Ishikawa (cell line): ENCODE measurements around the gene SOST.

Experiments
- CEBPB ChIP-seq: IDR thresholded peaks from 2 replicates; pipeline ENCODE4 v1.6.1; 2012
- CREB1 ChIP-seq: IDR thresholded peaks from 2 replicates; pipeline ENCODE4 v1.6.1; 2012; ENCODE audit warnings: low read depth
- EGR1 ChIP-seq: IDR thresholded peaks from 2 replicates; pipeline ENCODE4 v1.6.1; 2012
- EP300 ChIP-seq: IDR thresholded peaks from 2 replicates; pipeline ENCODE4 v1.6.1; 2012; ENCODE audit warnings: borderline replicate concordance
- FOXM1 ChIP-seq: IDR thresholded peaks from 2 replicates; pipeline ENCODE4 v1.6.1; 2012; ENCODE audit warnings: low read depth, borderline replicate concordance
- MAX ChIP-seq: IDR thresholded peaks from 2 replicates; pipeline ENCODE4 v1.6.1; 2012
- NFIC ChIP-seq: IDR thresholded peaks from 2 replicates; pipeline ENCODE4 v1.6.1; 2012
- RAD21 ChIP-seq: IDR thresholded peaks from 2 replicates; pipeline ENCODE4 v1.6.1; 2012; ENCODE audit warnings: low read depth
- REST ChIP-seq: IDR thresholded peaks from 2 replicates; pipeline ENCODE4 v1.6.1; 2012; ENCODE audit warnings: low read depth, mild to moderate bottlenecking
- TAF1 ChIP-seq: IDR thresholded peaks from 2 replicates; pipeline ENCODE4 v1.6.1; 2012; ENCODE audit warnings: low read depth, mild to moderate bottlenecking
- TCF12 ChIP-seq: IDR thresholded peaks from 2 replicates; pipeline ENCODE4 v1.6.1; 2012; ENCODE audit warnings: low read depth
- TEAD4 ChIP-seq: IDR thresholded peaks from 2 replicates; pipeline ENCODE4 v1.6.1; 2012
- USF1 ChIP-seq: IDR thresholded peaks from 2 replicates; pipeline ENCODE4 v1.6.1; 2012
- YY1 ChIP-seq: IDR thresholded peaks from 2 replicates; pipeline ENCODE4 v1.6.1; 2012; ENCODE audit warnings: low read depth
- ZBTB7A ChIP-seq: IDR thresholded peaks from 2 replicates; pipeline ENCODE4 v1.6.1; 2012; ENCODE audit warnings: low read depth

The SOST gene

GRCh38 chr17:43758497-43759174, at the start of gene SOST:
TSS of gene SOST (minus strand) at chr17:43758791. CDS start at chr17:43758741, 50 bp downstream.
- TF ChIP-seq ZBTB7A: no peak
- TF ChIP-seq YY1: no peak
- TF ChIP-seq MAX: no peak
- TF ChIP-seq EP300: no peak
- TF ChIP-seq TAF1: no peak
- TF ChIP-seq CEBPB: no peak
- TF ChIP-seq CREB1: no peak
- no peak for TF ChIP-seq TCF12
- no peak for TF ChIP-seq NFIC
- no peak for TF ChIP-seq FOXM1
- TF ChIP-seq EGR1: no peak
- no peak for TF ChIP-seq RAD21
- TF ChIP-seq REST: no peak
- no peak for TF ChIP-seq TEAD4
- TF ChIP-seq USF1: no peak

- no peak for TF ChIP-seq TEAD4
Observed at GRCh38 chr17:43808076-43808475, 49.5 kb upstream of the SOST start.

GRCh38 chr17:43805117-43805516, 46.5 kb upstream of the SOST start:
- TF ChIP-seq REST (no peak), YY1 (no peak), ZBTB7A (no peak), USF1 (no peak), TAF1 (no peak)

GRCh38 chr17:43803758-43804157, 45.2 kb upstream of the SOST start:
- TF ChIP-seq TAF1 (no peak), MAX (no peak), TCF12 (no peak), ZBTB7A (no peak), CREB1 (no peak), REST (no peak), CEBPB (no peak), FOXM1 (no peak), TEAD4 (no peak), RAD21 (no peak), NFIC (no peak), USF1 (no peak), EP300 (no peak), EGR1 (no peak), YY1 (no peak)

- TF ChIP-seq MAX: no peak
- TF ChIP-seq TAF1: no peak
- TF ChIP-seq EP300: no peak
- TF ChIP-seq YY1: no peak
- TF ChIP-seq TCF12: no peak
- TF ChIP-seq CREB1: no peak
- TF ChIP-seq ZBTB7A: no peak
- no peak for TF ChIP-seq TEAD4
- TF ChIP-seq FOXM1: no peak
- TF ChIP-seq RAD21: no peak
- no peak for TF ChIP-seq EGR1
- TF ChIP-seq USF1: no peak
- TF ChIP-seq REST: no peak
- TF ChIP-seq NFIC: no peak
- no peak for TF ChIP-seq CEBPB
Observed at GRCh38 chr17:43801844-43802243, 43.3 kb upstream of the SOST start.
